Vagina (tissue), 2 donors: Measurements from ENCODE around the gene SLC66A1.

ENCODE experiments used
- CTCF ChIP-seq, 3 experiments: fragments of 450-650 bp in 2 of 3; fragments of 200-600 bp in 1 of 3; sonication (generic) in 1 of 3; IDR thresholded peaks; one replicate each; pipeline ENCODE4 v1.5.1; 2017 to 2019; ENCODE audit warnings: antibody characterized with exemption in 3 of 3, mild to moderate bottlenecking in 2 of 3, moderate library complexity in 2 of 3
- POLR2A ChIP-seq, 2 donors: fragments of 450-650 bp; IDR thresholded peaks; one replicate each; pipeline ENCODE4 v1.6.1; 2017; ENCODE audit warnings: antibody characterized with exemption in 2 of 2, mild to moderate bottlenecking in 2 of 2, moderate library complexity in 2 of 2
- POLR2AphosphoS5 ChIP-seq, 2 donors: sonication (generic); formaldehyde crosslinking; IDR thresholded peaks; one replicate each; pipeline ENCODE4 v1.9.0; 2017; ENCODE audit warnings: antibody characterized with exemption in 2 of 2, mild to moderate bottlenecking in 2 of 2, low read depth in 1 of 2; ENCODE audit not compliant: insufficient read depth in 1 of 2

- no peak for TF ChIP-seq CTCF (IDR thresholded peaks at IDR 0.05)
- TF ChIP-seq POLR2A (IDR thresholded peaks at IDR 0.05) = no peak
- no peak for TF ChIP-seq POLR2AphosphoS5 (IDR thresholded peaks at IDR 0.05; ENCODE audit: insufficient read depth in 1 of 2, low read depth in 1 of 2)
These were observed 14.0 kb downstream of the SLC66A1 start for GRCh38 chr1:19325958-19326747.
